HepG2 (cell line): ENCODE results near the gene NDOR1. TPM values are rescaled to one million over a fixed set of nuclear protein-coding genes. Genes with fewer than 3 reads are reported as not detected.
A peak's percentile ranks its signal among the peaks of the same experiment; 100 is the strongest.

ENCODE experiments used
- ATAC-seq: fragments of 200-7000 bp; cut with Tn5 transposase; 3 replicates; pipeline ENCODE4 v1.9.1; 2020; ENCODE audit warnings: mild to moderate bottlenecking, moderate library complexity
- BruUV-seq: library from RNA; stranded (reverse); fragments of 400-500 nt; replicated peaks from 2 replicates; lab custom pipeline; 2021; lab: Mats Ljungman, UMichigan
- CTCF ChIA-PET: fragments of 300-600 bp; formaldehyde crosslinking; extraction: SDS; loops from one replicate; lab custom pipeline; 2021; ENCODE audit warnings: low total read pairs, inconsistent platforms, low intra/inter-chr PET ratio; lab: Yijun Ruan, JAX
- POLR2A ChIA-PET: fragments of 350-600 bp; sonication (Branson Sonifier 250); formaldehyde crosslinking; loops from one replicate; lab custom pipeline; 2020; ENCODE audit warnings: antibody characterized with exemption, inconsistent platforms; lab: Yijun Ruan, JAX
- DNase-seq: peaks from one replicate; pipeline ENCODE4 v3.0.0-alpha.2; 2015; ENCODE audit warnings: low spot score
- FAIRE-seq: peaks from 3 replicates; lab custom pipeline; 2011; peaks lifted over from hg19 to GRCh38; lab: Jason Lieb, UNC
- H2AFZ ChIP-seq: one replicate; pipeline ENCODE4 v1.6.1; 2011; ENCODE audit warnings: low read length, inconsistent platforms
- H3K27ac ChIP-seq: fragments of 300-600 bp; 3 replicates; pipeline ENCODE4 v1.8.0; 2011; ENCODE audit warnings: mixed run types, mild to moderate bottlenecking, mixed read lengths, low read length, inconsistent platforms; ENCODE audit not compliant: insufficient read depth; ENCODE audit errors: extremely low read length
- H3K27me3 ChIP-seq, 2 experiments: fragments of 200-600 bp in 1 of 2; 2 replicates in 1 of 2; 3 replicates in 1 of 2; pipeline versions ENCODE4 v1.6.0 to v1.8.0; 2011; ENCODE audit warnings: low read length in 2 of 2, mild to moderate bottlenecking in 2 of 2, moderate library complexity in 2 of 2, inconsistent platforms in 1 of 2; ENCODE audit not compliant: insufficient read depth in 2 of 2, control insufficient read depth in 1 of 2
- H3K36me3 ChIP-seq, 2 experiments: fragments of 200-600 bp in 1 of 2; replicated peaks in 1 of 2; 2 replicates in 1 of 2; 3 replicates in 1 of 2; pipeline versions ENCODE4 v1.5.1 to v1.8.0; 2011; ENCODE audit warnings: low read length in 2 of 2, inconsistent platforms in 1 of 2; ENCODE audit not compliant: insufficient read depth in 2 of 2, control insufficient read depth in 1 of 2
- H3K4me1 ChIP-seq: 2 replicates; pipeline ENCODE4 v1.5.1; 2012; ENCODE audit warnings: low read length, inconsistent platforms; ENCODE audit not compliant: insufficient read depth
- H3K4me2 ChIP-seq: 2 replicates; pipeline ENCODE4 v1.6.0; 2011; ENCODE audit warnings: low read depth, low read length, inconsistent platforms
- H3K4me3 ChIP-seq, 3 experiments: fragments of 200-600 bp in 1 of 3; sonication (generic), shearing (Covaris generic) in 1 of 3; replicated peaks in 1 of 3; 2 replicates each; pipeline ENCODE4 v1.5.1; 2011 to 2016; ENCODE audit warnings: low read length in 3 of 3, inconsistent platforms in 2 of 3, low read depth in 2 of 3, mild to moderate bottlenecking in 2 of 3, control low read depth in 1 of 3, mixed read lengths in 1 of 3; ENCODE audit not compliant: insufficient read depth in 1 of 3
- H3K79me2 ChIP-seq: one replicate; pipeline ENCODE4 v1.6.1; 2011; ENCODE audit warnings: low read length, inconsistent platforms; ENCODE audit not compliant: insufficient read depth
- H3K9ac ChIP-seq: 2 replicates; pipeline ENCODE4 v1.6.0; 2011; ENCODE audit warnings: mild to moderate bottlenecking, low read depth, low read length, inconsistent platforms; ENCODE audit not compliant: insufficient read depth
- H3K9me3 ChIP-seq: 2 replicates; pipeline ENCODE4 v1.5.1; 2012; ENCODE audit warnings: mild to moderate bottlenecking, low read length
- H4K20me1 ChIP-seq: 2 replicates; pipeline ENCODE4 v1.6.0; 2011; ENCODE audit warnings: inconsistent platforms, mild to moderate bottlenecking, low read length, moderate library complexity; ENCODE audit not compliant: insufficient read depth
- EED ChIP-seq: sonication (generic); formaldehyde crosslinking; IDR thresholded peaks from 2 replicates; pipeline ENCODE4 v1.5.0; 2020; ENCODE audit warnings: mild to moderate bottlenecking, missing genetic modification reagents
- GFI1 ChIP-seq: sonication (generic); formaldehyde crosslinking; IDR thresholded peaks from 2 replicates; pipeline ENCODE4 v1.5.0; 2020; ENCODE audit warnings: missing genetic modification reagents, mild to moderate bottlenecking, borderline replicate concordance
- HHEX ChIP-seq: IDR thresholded peaks from 2 replicates; pipeline ENCODE4 v1.6.1; 2016; ENCODE audit warnings: control low read depth
- IKZF1 ChIP-seq: fragments of 450-650 bp; IDR thresholded peaks from 2 replicates; pipeline ENCODE4 v1.7.1; 2016
- NFIC ChIP-seq: IDR thresholded peaks from 2 replicates; pipeline ENCODE4 v1.6.1; 2012; ENCODE audit warnings: mild to moderate bottlenecking, low read length, inconsistent platforms
- ZFP41 ChIP-seq: sonication (generic); formaldehyde crosslinking; IDR thresholded peaks from 2 replicates; pipeline ENCODE4 v1.4.0; 2020; ENCODE audit warnings: mild to moderate bottlenecking, missing genetic modification reagents, borderline replicate concordance
- ZFP90 ChIP-seq: sonication (generic); formaldehyde crosslinking; IDR thresholded peaks from 2 replicates; pipeline ENCODE4 v1.8.0; 2022; ENCODE audit warnings: missing genetic modification reagents, mild to moderate bottlenecking, inconsistent platforms, borderline replicate concordance
- ZNF333 ChIP-seq: sonication (generic); formaldehyde crosslinking; IDR thresholded peaks from 2 replicates; pipeline ENCODE4 v1.4.0; 2020; ENCODE audit warnings: mild to moderate bottlenecking, missing genetic modification reagents, borderline replicate concordance
- ZNF7 ChIP-seq: IDR thresholded peaks from 2 replicates; pipeline ENCODE4 v1.6.1; 2016; ENCODE audit warnings: missing biosample characterization, missing genetic modification reagents
- WGBS: methylation state at CpG from one replicate; pipeline ENCODE4 v1.1.6; 2017; ENCODE audit warnings: low lambda C conversion rate; 5-methylcytosine and 5-hydroxymethylcytosine counted together
- in situ Hi-C: cut with HindIII; loops from 2 replicates; pipeline ENCODE4 v1.10.0; 2017; ENCODE audit warnings: low pct_unique_long_range_greater_than_20kb; ENCODE audit not compliant: extremely low pct_ligation_motif_present
- intact Hi-C: fragments of 100-400 bp; cut with micrococcal nuclease; formaldehyde crosslinking; loops from one replicate; pipeline ENCODE4 v1.10.0; 2022; ENCODE audit not compliant: unreplicated experiment
- polyA plus RNA-seq, 8 experiments: library from polyadenylated mRNA; depleted of rRNA in 3 of 8; stranded (reverse) in 7 of 8; unstranded in 1 of 8; fragments of >200 nt; fragmentation: Illumina TruSeq in 4 of 8; extraction: Trizol in 4 of 8; gene quantifications; 2 replicates each; pipeline versions ENCODE4 v1.2.1 to v1.2.3, GENCODE V29; 2011 to 2016; ENCODE audit warnings: low read depth in 4 of 8, missing spikeins in 1 of 8, mixed read lengths in 1 of 8; ENCODE audit not compliant: insufficient read depth in 1 of 8
- total RNA-seq, 5 experiments: library from RNA; depleted of rRNA; stranded (reverse); fragments of >200 nt; fragmentation: Illumina TruSeq; extraction: Trizol; gene quantifications; 2 replicates each; pipeline ENCODE4 v1.2.3, GENCODE V29; 2016; ENCODE audit warnings: low read depth in 1 of 5
- TF ChIP-seq, protein P1 (sequence below): sonication (generic); formaldehyde crosslinking; IDR thresholded peaks from 2 replicates; pipeline ENCODE4 v1.5.0; 2020; ENCODE audit warnings: mild to moderate bottlenecking, missing genetic modification reagents
- TF ChIP-seq, protein P2 (sequence below): sonication (generic); formaldehyde crosslinking; IDR thresholded peaks from 2 replicates; pipeline ENCODE4 v1.4.0; 2020; ENCODE audit warnings: missing genetic modification reagents
- TF ChIP-seq, protein P3 (sequence below): sonication (generic); formaldehyde crosslinking; IDR thresholded peaks from 2 replicates; pipeline ENCODE4 v1.4.0; 2020; ENCODE audit warnings: mild to moderate bottlenecking, missing genetic modification reagents
- TF ChIP-seq, protein P4 (sequence below): sonication (generic); formaldehyde crosslinking; IDR thresholded peaks from 2 replicates; pipeline ENCODE4 v1.5.0; 2020; ENCODE audit warnings: missing genetic modification reagents
- TF ChIP-seq, protein P5 (sequence below): sonication (generic); formaldehyde crosslinking; IDR thresholded peaks from 2 replicates; pipeline ENCODE4 v1.8.1; 2023; ENCODE audit warnings: mild to moderate bottlenecking, moderate library complexity, missing genetic modification reagents
- TF ChIP-seq, protein P6 (sequence below): sonication (generic); formaldehyde crosslinking; IDR thresholded peaks from 2 replicates; pipeline ENCODE4 v1.5.0; 2020; ENCODE audit warnings: mild to moderate bottlenecking, low read depth, missing genetic modification reagents, borderline replicate concordance

Gene NDOR1
- total and polyA plus RNA-seq, 2 of the 13 experiments (the other 11 are each of a cell fraction or from before 2014, with no cell fraction given) = 3.6 to 8.7 TPM

DNA sequence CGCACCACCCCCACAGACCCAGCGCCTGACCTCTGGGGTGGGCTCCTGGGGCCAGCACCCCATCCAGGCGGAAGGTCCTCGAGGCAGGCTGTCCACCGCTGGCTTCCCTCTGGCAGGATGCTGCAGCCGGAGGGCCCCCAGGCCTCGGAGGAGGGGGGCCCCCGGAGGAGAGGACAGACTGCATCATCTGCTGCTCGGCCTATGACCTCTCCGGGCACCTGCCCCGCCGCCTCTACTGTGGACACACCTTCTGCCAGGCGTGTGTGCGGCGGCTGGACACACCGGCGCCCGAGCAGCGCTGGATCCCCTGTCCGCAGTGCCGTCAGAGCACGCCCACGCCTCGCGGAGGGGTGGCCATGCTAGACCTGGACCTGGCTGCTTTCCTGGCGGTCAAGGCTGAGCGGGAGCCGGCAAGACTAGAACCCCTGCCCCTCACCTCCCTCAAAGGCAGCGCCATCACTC is 23.0 kb downstream of the NDOR1 start:
- in situ Hi-C loops = loop anchor here (5.0 kb wide), 2 partner anchors 41 to 116 kb away; partner anchors contain the start of genes ANAPC2, DPP7 and SSNA1
- H3K4me3 ChIP-seq = peak overlapping the region; percentile 53 to 72 (median 62); a peak in 5 of 6 replicates
- ATAC-seq = peak; percentile 5
- no peak for TF ChIP-seq ZNF7 (CRISPR knock-in tag)
- no peak for TF ChIP-seq EED (CRISPR knock-in tag)
- no peak for TF ChIP-seq ZFP41 (CRISPR knock-in tag)
- TF ChIP-seq, protein P1, sequence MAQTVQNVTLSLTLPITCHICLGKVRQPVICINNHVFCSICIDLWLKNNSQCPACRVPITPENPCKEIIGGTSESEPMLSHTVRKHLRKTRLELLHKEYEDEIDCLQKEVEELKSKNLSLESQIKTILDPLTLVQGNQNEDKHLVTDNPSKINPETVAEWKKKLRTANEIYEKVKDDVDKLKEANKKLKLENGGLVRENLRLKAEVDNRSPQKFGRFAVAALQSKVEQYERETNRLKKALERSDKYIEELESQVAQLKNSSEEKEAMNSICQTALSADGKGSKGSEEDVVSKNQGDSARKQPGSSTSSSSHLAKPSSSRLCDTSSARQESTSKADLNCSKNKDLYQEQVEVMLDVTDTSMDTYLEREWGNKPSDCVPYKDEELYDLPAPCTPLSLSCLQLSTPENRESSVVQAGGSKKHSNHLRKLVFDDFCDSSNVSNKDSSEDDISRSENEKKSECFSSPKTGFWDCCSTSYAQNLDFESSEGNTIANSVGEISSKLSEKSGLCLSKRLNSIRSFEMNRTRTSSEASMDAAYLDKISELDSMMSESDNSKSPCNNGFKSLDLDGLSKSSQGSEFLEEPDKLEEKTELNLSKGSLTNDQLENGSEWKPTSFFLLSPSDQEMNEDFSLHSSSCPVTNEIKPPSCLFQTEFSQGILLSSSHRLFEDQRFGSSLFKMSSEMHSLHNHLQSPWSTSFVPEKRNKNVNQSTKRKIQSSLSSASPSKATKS = no peak
- TF ChIP-seq, protein P2, sequence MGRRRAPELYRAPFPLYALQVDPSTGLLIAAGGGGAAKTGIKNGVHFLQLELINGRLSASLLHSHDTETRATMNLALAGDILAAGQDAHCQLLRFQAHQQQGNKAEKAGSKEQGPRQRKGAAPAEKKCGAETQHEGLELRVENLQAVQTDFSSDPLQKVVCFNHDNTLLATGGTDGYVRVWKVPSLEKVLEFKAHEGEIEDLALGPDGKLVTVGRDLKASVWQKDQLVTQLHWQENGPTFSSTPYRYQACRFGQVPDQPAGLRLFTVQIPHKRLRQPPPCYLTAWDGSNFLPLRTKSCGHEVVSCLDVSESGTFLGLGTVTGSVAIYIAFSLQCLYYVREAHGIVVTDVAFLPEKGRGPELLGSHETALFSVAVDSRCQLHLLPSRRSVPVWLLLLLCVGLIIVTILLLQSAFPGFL = no peak
- no peak for TF ChIP-seq NFIC
- TF ChIP-seq, protein P3, sequence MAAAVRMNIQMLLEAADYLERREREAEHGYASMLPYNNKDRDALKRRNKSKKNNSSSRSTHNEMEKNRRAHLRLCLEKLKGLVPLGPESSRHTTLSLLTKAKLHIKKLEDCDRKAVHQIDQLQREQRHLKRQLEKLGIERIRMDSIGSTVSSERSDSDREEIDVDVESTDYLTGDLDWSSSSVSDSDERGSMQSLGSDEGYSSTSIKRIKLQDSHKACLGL = no peak
- TF ChIP-seq ZFP90 (CRISPR knock-in tag) = no peak
- TF ChIP-seq GFI1 (CRISPR knock-in tag) = no peak
- peak; percentile 15; the same call in 1 of the 2 replicates for TF ChIP-seq ZNF333 (CRISPR knock-in tag)
- TF ChIP-seq IKZF1 = no peak
- no peak for TF ChIP-seq HHEX
- TF ChIP-seq, protein P4, sequence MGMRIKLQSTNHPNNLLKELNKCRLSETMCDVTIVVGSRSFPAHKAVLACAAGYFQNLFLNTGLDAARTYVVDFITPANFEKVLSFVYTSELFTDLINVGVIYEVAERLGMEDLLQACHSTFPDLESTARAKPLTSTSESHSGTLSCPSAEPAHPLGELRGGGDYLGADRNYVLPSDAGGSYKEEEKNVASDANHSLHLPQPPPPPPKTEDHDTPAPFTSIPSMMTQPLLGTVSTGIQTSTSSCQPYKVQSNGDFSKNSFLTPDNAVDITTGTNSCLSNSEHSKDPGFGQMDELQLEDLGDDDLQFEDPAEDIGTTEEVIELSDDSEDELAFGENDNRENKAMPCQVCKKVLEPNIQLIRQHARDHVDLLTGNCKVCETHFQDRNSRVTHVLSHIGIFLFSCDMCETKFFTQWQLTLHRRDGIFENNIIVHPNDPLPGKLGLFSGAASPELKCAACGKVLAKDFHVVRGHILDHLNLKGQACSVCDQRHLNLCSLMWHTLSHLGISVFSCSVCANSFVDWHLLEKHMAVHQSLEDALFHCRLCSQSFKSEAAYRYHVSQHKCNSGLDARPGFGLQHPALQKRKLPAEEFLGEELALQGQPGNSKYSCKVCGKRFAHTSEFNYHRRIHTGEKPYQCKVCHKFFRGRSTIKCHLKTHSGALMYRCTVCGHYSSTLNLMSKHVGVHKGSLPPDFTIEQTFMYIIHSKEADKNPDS (CRISPR knock-in tag) = no peak
- TF ChIP-seq, protein P5, sequence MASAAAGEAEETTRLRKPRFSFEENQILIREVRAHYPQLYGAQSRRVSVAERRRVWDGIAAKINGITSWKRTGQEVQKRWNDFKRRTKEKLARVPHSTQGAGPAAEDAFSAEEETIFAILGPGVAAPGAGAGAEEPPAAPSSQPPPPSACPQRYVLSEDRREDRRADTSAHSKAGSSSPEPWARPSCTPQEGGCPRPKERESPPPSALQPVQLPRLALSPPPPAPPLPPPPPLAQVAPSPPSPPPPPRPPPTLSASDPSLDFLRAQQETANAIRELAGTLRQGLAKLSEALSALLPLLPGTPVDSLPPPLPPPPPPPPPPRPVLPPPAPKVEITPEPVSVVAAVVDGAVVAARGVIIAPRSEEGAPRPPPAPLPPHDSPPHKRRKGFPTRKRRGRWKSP = no peak
- TF ChIP-seq, protein P6, sequence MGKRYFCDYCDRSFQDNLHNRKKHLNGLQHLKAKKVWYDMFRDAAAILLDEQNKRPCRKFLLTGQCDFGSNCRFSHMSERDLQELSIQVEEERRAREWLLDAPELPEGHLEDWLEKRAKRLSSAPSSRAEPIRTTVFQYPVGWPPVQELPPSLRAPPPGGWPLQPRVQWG (CRISPR knock-in tag) = no peak

More for the DNA sequence above, 23.0 kb downstream of the NDOR1 start:
- no peak overlapping the region for H2AFZ ChIP-seq
- no peaks in the 10 kb centered on the region for H3K79me2 ChIP-seq
- BruUV-seq = no TSS peak
- H3K9me3 ChIP-seq = no peaks in the 10 kb centered on the region
- H3K27me3 ChIP-seq = no peaks in the 10 kb centered on the region
- peak overlapping the region; percentile 96 for H3K4me2 ChIP-seq
- POLR2A ChIA-PET = interaction anchor here (1.5 to 13.4 kb wide), 4 partner anchors 12 to 110 kb away, joined by 4 to 225 read pairs (median 12); partner anchors contain the start of genes ANAPC2, NDOR1, SSNA1 and TMEM203
- 9% methylated on average over 13 of the region's 29 CpGs for WGBS
- FAIRE-seq (no peak), DNase-seq (no peak)
- intact Hi-C loops = no loop called here
- H3K9ac ChIP-seq = 0 out of 2 replicates have a peak overlapping the region, but pooled peaks have one; percentile 65
- H3K4me1 ChIP-seq = peaks cover 77% of the 10 kb centered on the region
- no peaks in the 10 kb centered on the region for H3K36me3 ChIP-seq
- no peaks in the 10 kb centered on the region for H4K20me1 ChIP-seq
- CTCF ChIA-PET = interaction anchor here (1.1 to 1.5 kb wide), 2 partner anchors 52 to 65 kb away, joined by 3 to 8 read pairs; no protein-coding TSS in a partner anchor
- H3K27ac ChIP-seq = no peak overlapping the region
